B cell (primary cell): Measurements from ENCODE around the gene CLEC4G. TPM values are rescaled to one million over a fixed set of nuclear protein-coding genes. Genes with fewer than 3 reads are reported as not detected.
A peak's percentile ranks its signal among the peaks of the same experiment; 100 is the strongest.

ENCODE experiments used
- ATAC-seq: fragments of 200-7000 bp; cut with Tn5 transposase; one replicate; pipeline ENCODE4 v1.10.0; 2021; ENCODE audit warnings: low read depth, mild to moderate bottlenecking, moderate number of reproducible peaks, moderate library complexity
- CTCF ChIA-PET: fragments of 350-600 bp; sonication (Branson Sonifier 250); formaldehyde crosslinking; loops from one replicate; lab custom pipeline; 2021; ENCODE audit warnings: antibody characterized with exemption, inconsistent platforms; lab: Charles Lee
- POLR2A ChIA-PET: fragments of 350-600 bp; sonication (Branson Sonifier 250); formaldehyde crosslinking; loops from one replicate; lab custom pipeline; 2021; ENCODE audit warnings: antibody characterized with exemption; lab: Charles Lee
- DNase-seq: peaks from one replicate; pipeline ENCODE4 v3.0.0; 2013
- H2AFZ ChIP-seq: 2 replicates; pipeline ENCODE4 v1.6.1; 2012; ENCODE audit warnings: mild to moderate bottlenecking, low read depth, low read length; ENCODE audit not compliant: insufficient read depth, poor library complexity, severe bottlenecking
- H3K27ac ChIP-seq, 2 donors: 1 replicate in 1 of 2; 2 replicates in 1 of 2; pipeline ENCODE4 v1.5.1; 2012 to 2013; ENCODE audit warnings: low read length in 2 of 2, mild to moderate bottlenecking in 2 of 2, moderate library complexity in 1 of 2
- H3K27me3 ChIP-seq, 4 experiments: fragments of 200-600 bp in 1 of 4; sonication (generic) in 1 of 4; replicated peaks in 1 of 4; 1 replicate in 2 of 4; 2 replicates in 2 of 4; pipeline versions ENCODE4 v1.6.1 to v1.7.0; 2013 to 2016; ENCODE audit warnings: low read length in 3 of 4, mild to moderate bottlenecking in 2 of 4, mixed read lengths in 1 of 4, moderate library complexity in 1 of 4; ENCODE audit not compliant: insufficient read depth in 4 of 4, control insufficient read depth in 3 of 4; ENCODE audit errors: control extremely low read depth in 1 of 4
- H3K36me3 ChIP-seq, 2 experiments: replicated peaks in 1 of 2; 1 replicate in 1 of 2; 2 replicates in 1 of 2; pipeline versions ENCODE4 v1.6.1 to v1.7.1; 2013; ENCODE audit warnings: low read length in 1 of 2; ENCODE audit not compliant: insufficient read depth in 2 of 2, control insufficient read depth in 1 of 2; ENCODE audit errors: control extremely low read depth in 1 of 2, extremely low read depth in 1 of 2
- H3K4me1 ChIP-seq, 2 donors: fragments of 200-600 bp in 1 of 2; sonication (generic) in 1 of 2; 1 replicate in 1 of 2; 2 replicates in 1 of 2; pipeline versions ENCODE4 v1.5.1 to v1.6.1; 2013 to 2017; ENCODE audit warnings: low read length in 2 of 2; ENCODE audit not compliant: control insufficient read depth in 2 of 2, insufficient read depth in 2 of 2
- H3K4me2 ChIP-seq: replicated peaks from 2 replicates; pipeline ENCODE3; 2012; ENCODE audit warnings: mild to moderate bottlenecking, low read depth, low read length; ENCODE audit not compliant: poor library complexity, severe bottlenecking
- H3K4me3 ChIP-seq, 5 experiments: fragments of 200-600 bp in 1 of 5; sonication (generic) in 1 of 5; 1 replicate in 3 of 5; 2 replicates in 2 of 5; pipeline versions ENCODE4 v1.5.1 to v1.7.0; 2011 to 2016; ENCODE audit warnings: low read length in 4 of 5, mild to moderate bottlenecking in 4 of 5, low read depth in 2 of 5, control low read depth in 1 of 5, moderate library complexity in 1 of 5; ENCODE audit not compliant: insufficient read depth in 1 of 5; ENCODE audit errors: control extremely low read depth in 1 of 5, extremely low read depth in 1 of 5
- H3K79me2 ChIP-seq: fragments of 200-600 bp; sonication (generic); one replicate; pipeline ENCODE4 v1.6.0; 2016; ENCODE audit warnings: low read length; ENCODE audit not compliant: control insufficient read depth, insufficient read depth
- H3K9ac ChIP-seq: fragments of 200-600 bp; sonication (generic); 2 replicates; pipeline ENCODE4 v1.6.1; 2017; ENCODE audit warnings: mild to moderate bottlenecking, low read length, moderate library complexity
- H3K9me3 ChIP-seq, 3 donors: one replicate each; pipeline versions ENCODE4 v1.6.1 to v1.7.1; 2013; ENCODE audit warnings: low read length in 2 of 3; ENCODE audit not compliant: control insufficient read depth in 2 of 3, insufficient read depth in 1 of 3; ENCODE audit errors: control extremely low read depth in 1 of 3
- H4K20me1 ChIP-seq: 2 replicates; pipeline ENCODE4 v1.6.0; 2012; ENCODE audit warnings: mild to moderate bottlenecking, low read length; ENCODE audit not compliant: insufficient read depth, control insufficient read depth, poor library complexity, severe bottlenecking
- H3K27ac Mint-ChIP-seq: one replicate; pipeline ENCODE4 v1.8.0; 2021; ENCODE audit warnings: mixed read lengths
- H3K27me3 Mint-ChIP-seq: one replicate; pipeline ENCODE4 v1.8.0; 2021; ENCODE audit warnings: mixed read lengths
- H3K4me1 Mint-ChIP-seq: one replicate; pipeline ENCODE4 v1.8.0; 2021; ENCODE audit warnings: mixed read lengths
- H3K4me3 Mint-ChIP-seq: one replicate; pipeline ENCODE4 v1.8.0; 2021; ENCODE audit warnings: mixed read lengths
- H3K9me3 Mint-ChIP-seq: one replicate; pipeline ENCODE4 v1.8.0; 2022; ENCODE audit warnings: mixed read lengths; ENCODE audit not compliant: insufficient read depth
- EZH2 ChIP-seq: IDR thresholded peaks from 2 replicates; pipeline ENCODE4 v1.6.1; 2012; ENCODE audit warnings: borderline replicate concordance, low read depth, mild to moderate bottlenecking, moderate library complexity, low read length; ENCODE audit not compliant: insufficient read depth, poor library complexity, severe bottlenecking
- WGBS: methylation state at CpG from one replicate; pipeline ENCODE4 v1.1.5; 2013; ENCODE audit warnings: missing lambda C conversion rate; ENCODE audit not compliant: insufficient coverage; 5-methylcytosine and 5-hydroxymethylcytosine counted together
- intact Hi-C: fragments of 100-400 bp; cut with micrococcal nuclease; formaldehyde crosslinking; loops from one replicate; pipeline ENCODE4 v1.10.0; 2022
- polyA plus RNA-seq: library from polyadenylated mRNA; depleted of rRNA; stranded (reverse); fragments of >200 nt; gene quantifications from 2 replicates; pipeline ENCODE4 v1.2.3, GENCODE V29; 2012
- total RNA-seq, 2 donors: library from RNA; stranded (reverse); fragments of 120-200 nt in 1 of 2; gene quantifications; 1 replicate in 1 of 2; 2 replicates in 1 of 2; pipeline versions ENCODE4 v1.2.3 to v1.2.4, GENCODE V29; 2013 to 2022
- TF ChIP-seq, protein P1 (sequence below): fragments of 200-600 bp; IDR thresholded peaks from one replicate; pipeline ENCODE4 v1.8.0; 2022; ENCODE audit warnings: antibody characterized with exemption, mild to moderate bottlenecking

The CLEC4G gene
- total and polyA plus RNA-seq, 2 donors (not counting 1 experiment from before 2014, with no cell fraction given) = 1.3 TPM; not detected in 1

DNA sequence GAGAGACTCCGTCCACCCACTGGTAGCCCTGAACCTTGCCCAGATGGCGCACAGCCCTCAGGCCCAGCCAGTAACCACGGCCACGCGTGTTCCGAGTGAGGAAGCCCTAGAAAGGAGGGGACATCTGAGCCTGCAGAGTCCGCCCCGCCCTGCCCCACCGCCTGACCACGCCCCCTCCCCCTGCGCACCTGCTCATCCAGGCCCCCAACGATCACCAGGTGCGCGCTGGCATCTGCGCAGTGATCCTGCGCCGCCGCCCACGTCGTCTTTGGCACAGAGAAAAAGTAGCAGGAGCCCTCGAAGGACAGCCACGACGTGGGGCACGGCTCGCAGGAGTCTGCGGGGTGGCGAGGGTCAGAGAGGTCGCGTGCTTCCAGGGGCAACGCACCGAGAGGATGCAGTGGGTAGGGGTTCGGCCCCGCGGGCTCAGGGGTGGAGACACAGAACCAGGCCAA is 2.1 kb downstream of the CLEC4G start:
- Histone ChIP-seq H3K9me3 (peaks cover 0 to 24% (median 0%) of the 10 kb centered on the region in 3 donors), H3K4me2 (peak overlapping the region; percentile 77), H3K36me3 (no peaks in the 10 kb centered on the region), H4K20me1 (no peaks in the 10 kb centered on the region), H3K79me2 (no peaks in the 10 kb centered on the region), H3K9ac (peak overlapping the region; percentile 53), H3K27me3 (peaks cover 0 to 40% (median 20%) of the 10 kb centered on the region in 4 experiments), H3K4me1 (peaks cover 27 to 40% of the 10 kb centered on the region in 2 donors), H2AFZ (peak overlapping the region; percentile 70), H3K27ac (no peak overlapping the region), H3K4me3 (peak overlapping the region in 4 of 5 experiments; percentile 35 to 51 (median 45))
- POLR2A ChIA-PET = no interaction called here
- Mint-ChIP-seq H3K27me3 (peaks cover 27% of the 10 kb centered on the region), H3K27ac (no peak overlapping the region), H3K4me1 (peaks cover 34% of the 10 kb centered on the region), H3K9me3 (no peaks in the 10 kb centered on the region), H3K4me3 (peak overlapping the region; percentile 83)
- TF ChIP-seq, protein P1, sequence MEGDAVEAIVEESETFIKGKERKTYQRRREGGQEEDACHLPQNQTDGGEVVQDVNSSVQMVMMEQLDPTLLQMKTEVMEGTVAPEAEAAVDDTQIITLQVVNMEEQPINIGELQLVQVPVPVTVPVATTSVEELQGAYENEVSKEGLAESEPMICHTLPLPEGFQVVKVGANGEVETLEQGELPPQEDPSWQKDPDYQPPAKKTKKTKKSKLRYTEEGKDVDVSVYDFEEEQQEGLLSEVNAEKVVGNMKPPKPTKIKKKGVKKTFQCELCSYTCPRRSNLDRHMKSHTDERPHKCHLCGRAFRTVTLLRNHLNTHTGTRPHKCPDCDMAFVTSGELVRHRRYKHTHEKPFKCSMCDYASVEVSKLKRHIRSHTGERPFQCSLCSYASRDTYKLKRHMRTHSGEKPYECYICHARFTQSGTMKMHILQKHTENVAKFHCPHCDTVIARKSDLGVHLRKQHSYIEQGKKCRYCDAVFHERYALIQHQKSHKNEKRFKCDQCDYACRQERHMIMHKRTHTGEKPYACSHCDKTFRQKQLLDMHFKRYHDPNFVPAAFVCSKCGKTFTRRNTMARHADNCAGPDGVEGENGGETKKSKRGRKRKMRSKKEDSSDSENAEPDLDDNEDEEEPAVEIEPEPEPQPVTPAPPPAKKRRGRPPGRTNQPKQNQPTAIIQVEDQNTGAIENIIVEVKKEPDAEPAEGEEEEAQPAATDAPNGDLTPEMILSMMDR = no peak
- peak; percentile 58 for TF ChIP-seq EZH2
- ATAC-seq (peak; percentile 62), DNase-seq (peak; percentile 66)
- intact Hi-C loops = no loop called here
- 8% methylated on average over 34 of the region's 34 CpGs for WGBS
- CTCF ChIA-PET = interaction anchor here (0.9 kb wide), 1 partner anchor 18 kb away, joined by 3 read pairs; the partner anchor contains the start of gene CD209

DNA sequence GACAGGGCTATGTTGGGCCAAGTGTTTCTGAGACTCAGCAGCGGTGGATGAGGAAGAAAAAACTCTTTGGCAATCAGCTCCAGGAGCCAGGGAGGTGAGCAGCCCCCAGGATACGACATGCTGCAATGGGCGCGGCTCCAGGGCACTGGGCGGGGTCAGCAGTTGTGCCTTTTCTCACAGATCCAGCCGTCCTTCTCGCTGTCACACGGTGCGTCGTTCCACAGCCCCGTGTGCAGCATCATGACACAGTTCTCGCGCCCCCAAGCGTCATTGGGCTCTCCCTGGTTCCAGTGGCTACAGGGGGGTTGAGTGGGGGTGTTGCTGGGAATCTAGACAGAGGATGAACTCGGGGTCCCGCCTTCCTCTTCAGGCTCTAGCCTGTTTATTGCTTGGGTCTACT is 2.7 kb downstream of the CLEC4G start:
- POLR2A ChIA-PET = no interaction called here
- ATAC-seq (peak; percentile 25), DNase-seq (peak; percentile 56)
- peak overlapping the region; percentile 83 for H3K4me3 Mint-ChIP-seq
- H3K4me1 Mint-ChIP-seq = peaks cover 30% of the 10 kb centered on the region
- Histone ChIP-seq H3K27ac (no peak overlapping the region), H4K20me1 (no peaks in the 10 kb centered on the region), H3K4me2 (peak overlapping the region; percentile 77), H3K4me1 (peaks cover 27 to 35% of the 10 kb centered on the region in 2 donors), H3K9ac (peak overlapping the region; percentile 53), H2AFZ (peak overlapping the region; percentile 12), H3K9me3 (peaks cover 0 to 24% (median 0%) of the 10 kb centered on the region in 3 donors), H3K79me2 (no peaks in the 10 kb centered on the region), H3K4me3 (peak overlapping the region in 3 of 5 experiments; percentile 41 to 51 (median 49)), H3K36me3 (no peaks in the 10 kb centered on the region), H3K27me3 (peaks cover 0 to 40% (median 20%) of the 10 kb centered on the region in 4 experiments)
- CTCF ChIA-PET = interaction anchor here (1.2 kb wide), 1 partner anchor 49 kb away, joined by 6 read pairs; the partner anchor contains the start of gene TRAPPC5
- peak overlapping the region; percentile 10 for H3K27ac Mint-ChIP-seq
- no peaks in the 10 kb centered on the region for H3K9me3 Mint-ChIP-seq
- 23% methylated on average over 11 of the region's 16 CpGs for WGBS
- no peak for TF ChIP-seq EZH2
- TF ChIP-seq, protein P1 = no peak
- intact Hi-C loops = no loop called here
- peaks cover 24% of the 10 kb centered on the region for H3K27me3 Mint-ChIP-seq
